ENCODE measurements around the gene INTS1.

Gene INTS1, protein sequence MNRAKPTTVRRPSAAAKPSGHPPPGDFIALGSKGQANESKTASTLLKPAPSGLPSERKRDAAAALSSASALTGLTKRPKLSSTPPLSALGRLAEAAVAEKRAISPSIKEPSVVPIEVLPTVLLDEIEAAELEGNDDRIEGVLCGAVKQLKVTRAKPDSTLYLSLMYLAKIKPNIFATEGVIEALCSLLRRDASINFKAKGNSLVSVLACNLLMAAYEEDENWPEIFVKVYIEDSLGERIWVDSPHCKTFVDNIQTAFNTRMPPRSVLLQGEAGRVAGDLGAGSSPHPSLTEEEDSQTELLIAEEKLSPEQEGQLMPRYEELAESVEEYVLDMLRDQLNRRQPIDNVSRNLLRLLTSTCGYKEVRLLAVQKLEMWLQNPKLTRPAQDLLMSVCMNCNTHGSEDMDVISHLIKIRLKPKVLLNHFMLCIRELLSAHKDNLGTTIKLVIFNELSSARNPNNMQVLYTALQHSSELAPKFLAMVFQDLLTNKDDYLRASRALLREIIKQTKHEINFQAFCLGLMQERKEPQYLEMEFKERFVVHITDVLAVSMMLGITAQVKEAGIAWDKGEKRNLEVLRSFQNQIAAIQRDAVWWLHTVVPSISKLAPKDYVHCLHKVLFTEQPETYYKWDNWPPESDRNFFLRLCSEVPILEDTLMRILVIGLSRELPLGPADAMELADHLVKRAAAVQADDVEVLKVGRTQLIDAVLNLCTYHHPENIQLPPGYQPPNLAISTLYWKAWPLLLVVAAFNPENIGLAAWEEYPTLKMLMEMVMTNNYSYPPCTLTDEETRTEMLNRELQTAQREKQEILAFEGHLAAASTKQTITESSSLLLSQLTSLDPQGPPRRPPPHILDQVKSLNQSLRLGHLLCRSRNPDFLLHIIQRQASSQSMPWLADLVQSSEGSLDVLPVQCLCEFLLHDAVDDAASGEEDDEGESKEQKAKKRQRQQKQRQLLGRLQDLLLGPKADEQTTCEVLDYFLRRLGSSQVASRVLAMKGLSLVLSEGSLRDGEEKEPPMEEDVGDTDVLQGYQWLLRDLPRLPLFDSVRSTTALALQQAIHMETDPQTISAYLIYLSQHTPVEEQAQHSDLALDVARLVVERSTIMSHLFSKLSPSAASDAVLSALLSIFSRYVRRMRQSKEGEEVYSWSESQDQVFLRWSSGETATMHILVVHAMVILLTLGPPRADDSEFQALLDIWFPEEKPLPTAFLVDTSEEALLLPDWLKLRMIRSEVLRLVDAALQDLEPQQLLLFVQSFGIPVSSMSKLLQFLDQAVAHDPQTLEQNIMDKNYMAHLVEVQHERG (N-terminal part only)

DNA sequence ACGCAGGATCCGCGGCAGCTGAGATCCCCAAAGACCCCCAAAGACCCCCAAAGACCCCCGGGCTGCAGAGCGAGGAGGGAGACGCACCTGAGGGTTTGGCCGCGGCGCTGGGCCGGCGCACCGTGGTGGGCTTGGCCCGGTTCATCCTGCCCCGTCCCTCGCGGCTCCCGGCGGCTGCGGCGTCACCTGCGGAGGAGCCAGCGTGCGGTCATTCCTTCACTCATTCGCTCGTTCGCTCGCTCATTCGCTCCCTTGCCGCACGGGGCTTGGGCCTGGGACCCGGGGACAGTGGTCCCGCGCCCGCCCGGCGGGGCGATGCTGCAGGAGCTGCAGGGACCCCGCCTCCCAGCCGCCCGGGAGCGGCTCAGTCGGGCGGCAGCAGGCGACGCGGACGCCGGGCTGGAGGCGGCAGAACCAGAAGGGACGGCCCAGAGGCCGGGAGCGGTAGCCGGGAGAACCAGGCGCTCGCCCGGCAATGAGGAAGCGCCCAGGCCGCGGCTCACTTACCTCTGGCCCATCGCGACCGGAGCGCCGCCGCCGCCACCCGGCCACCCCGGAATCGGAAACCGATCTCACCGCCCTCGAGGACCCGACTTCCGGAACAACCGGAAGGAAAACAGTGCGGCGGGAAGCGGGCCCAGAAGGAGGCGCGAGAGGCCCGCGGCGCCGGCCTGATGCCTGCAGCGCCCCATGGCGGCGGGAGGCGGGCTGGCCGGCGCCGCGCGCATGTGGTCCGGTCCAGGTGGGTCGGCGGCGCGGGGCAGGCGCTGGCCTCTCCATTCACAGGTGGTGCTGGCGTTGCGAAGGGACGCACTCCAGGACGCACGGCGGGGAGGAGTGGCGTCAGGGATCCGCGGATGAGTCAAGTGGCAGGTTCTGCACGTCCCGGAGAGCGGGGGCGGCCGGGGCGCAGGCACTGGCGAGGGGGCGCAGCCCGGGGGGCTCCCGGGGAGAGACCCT, at the start of gene INTS1:
INTS1 (minus strand) TSS at position 574 of the 960 bp plus-strand sequence; CDS start at position 145, 429 bp downstream.
- peak; percentile 90 for DNase-seq

- no peak for DNase-seq
These were observed 49.5 kb upstream of the INTS1 start for GRCh38 chr7:1553512-1554210.

- DNase-seq: no peak
These were observed 48.0 kb upstream of the INTS1 start for GRCh38 chr7:1552200-1552599.

DNA sequence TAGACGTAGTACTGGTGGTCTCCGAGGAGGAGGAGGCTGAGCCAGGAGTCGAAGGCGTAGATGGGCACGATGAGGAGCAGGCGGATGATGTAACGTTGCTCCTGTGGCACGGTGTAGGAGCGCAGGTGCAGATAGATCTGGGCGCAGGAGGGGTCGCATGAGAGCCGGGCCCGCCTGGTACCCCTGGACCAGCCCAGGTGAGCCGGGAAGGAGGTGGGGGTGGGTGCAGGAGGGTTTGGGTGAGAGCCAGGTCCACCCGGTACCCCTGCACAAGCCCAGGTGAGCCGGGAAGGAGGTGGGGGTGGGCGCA, 46.6 kb upstream of the INTS1 start:
- DNase-seq: no peak

GRCh38 chr7:1550005-1550845, 46.0 kb upstream of the INTS1 start:
- DNase-seq: no peak

DNA sequence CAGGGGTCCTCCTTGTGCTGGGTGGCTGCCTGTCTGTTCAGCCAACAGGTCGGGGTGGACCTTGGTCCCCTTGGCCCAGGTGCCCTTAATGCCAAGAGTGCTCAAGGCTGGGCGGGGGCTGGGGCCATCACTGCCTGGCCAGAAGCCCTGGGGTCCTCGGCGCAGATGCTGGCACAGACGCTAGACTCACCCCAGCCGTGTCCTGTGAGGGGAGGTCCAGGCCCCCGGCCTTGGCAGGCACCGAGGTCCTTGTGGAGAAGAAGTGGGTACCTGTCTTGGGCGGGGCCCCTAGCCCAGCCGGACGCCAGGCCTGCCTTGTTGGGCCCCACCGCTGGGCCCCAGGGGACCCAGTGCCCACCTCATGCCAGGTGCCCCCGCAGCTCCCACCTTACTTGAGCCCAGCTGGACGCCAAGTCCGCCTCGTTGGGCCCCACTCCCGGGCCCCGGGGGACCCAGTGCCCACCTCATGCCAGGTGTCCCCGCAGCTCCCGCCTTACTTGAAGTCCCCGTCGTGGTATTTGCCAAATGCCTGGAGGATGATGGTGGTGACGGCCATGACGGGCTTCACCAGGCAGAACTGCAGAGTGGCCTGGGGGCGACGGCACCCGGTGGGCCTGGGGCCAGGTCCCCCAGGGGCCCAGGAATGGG, 45.3 kb upstream of the INTS1 start:
- no peak for DNase-seq

DNA sequence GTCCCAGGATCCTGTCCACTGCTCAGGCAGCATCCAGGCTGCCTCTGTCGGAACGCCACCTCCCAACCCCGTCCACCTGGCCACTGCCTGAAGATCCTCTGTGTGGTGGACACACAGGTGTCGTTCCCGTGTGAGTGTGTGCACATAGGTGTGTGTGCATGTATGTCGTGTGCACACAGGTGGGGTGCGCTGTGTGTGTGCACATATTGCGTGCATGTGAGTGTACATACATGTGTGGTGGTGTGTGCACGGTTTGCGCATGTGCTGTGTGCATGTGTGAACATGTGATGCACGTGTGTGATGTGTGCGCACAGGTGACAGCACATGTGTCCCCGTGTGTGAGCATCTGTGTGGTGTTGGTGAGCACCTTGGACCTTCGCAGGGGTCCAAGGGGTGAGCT, 44.8 kb upstream of the INTS1 start:
- no peak for DNase-seq

- peak; percentile 10 for DNase-seq
These were observed 44.2 kb upstream of the INTS1 start for GRCh38 chr7:1548438-1548831.

DNA sequence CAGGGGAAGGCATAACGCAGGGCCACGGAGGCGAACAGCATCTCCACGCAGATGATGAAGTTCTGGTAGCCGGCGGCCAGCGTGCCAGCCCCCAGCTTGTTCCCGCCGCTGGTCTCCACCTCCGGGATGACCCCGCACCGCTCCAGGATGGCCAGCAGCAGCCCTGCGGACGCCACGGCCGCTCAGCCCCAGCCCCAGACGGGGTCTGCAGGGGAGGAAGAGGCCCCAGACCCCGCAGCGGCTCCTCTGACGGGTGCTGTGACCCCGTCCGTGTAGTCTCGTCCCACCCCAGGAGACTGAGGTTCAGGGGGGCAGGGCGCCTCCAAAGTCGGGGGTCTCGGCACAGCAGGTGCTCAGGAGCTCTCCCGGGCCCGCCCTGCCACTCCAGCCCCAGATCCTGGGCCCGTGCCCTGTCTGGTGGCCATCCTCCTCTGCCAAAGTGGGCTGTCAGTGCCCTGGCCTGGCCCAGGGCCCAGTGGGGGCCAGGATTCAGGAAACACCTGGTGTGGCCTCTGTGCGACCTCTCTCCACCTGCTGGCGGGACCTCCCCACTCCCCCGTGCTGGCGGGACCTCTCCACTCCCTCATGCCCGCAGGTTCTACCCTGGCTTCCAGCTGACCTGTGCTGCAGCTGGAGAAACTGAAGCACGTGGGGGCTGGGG, 43.7 kb upstream of the INTS1 start:
- DNase-seq: no peak

- no peak for DNase-seq
These were observed 43.0 kb upstream of the INTS1 start for GRCh38 chr7:1546909-1547776.

DNA sequence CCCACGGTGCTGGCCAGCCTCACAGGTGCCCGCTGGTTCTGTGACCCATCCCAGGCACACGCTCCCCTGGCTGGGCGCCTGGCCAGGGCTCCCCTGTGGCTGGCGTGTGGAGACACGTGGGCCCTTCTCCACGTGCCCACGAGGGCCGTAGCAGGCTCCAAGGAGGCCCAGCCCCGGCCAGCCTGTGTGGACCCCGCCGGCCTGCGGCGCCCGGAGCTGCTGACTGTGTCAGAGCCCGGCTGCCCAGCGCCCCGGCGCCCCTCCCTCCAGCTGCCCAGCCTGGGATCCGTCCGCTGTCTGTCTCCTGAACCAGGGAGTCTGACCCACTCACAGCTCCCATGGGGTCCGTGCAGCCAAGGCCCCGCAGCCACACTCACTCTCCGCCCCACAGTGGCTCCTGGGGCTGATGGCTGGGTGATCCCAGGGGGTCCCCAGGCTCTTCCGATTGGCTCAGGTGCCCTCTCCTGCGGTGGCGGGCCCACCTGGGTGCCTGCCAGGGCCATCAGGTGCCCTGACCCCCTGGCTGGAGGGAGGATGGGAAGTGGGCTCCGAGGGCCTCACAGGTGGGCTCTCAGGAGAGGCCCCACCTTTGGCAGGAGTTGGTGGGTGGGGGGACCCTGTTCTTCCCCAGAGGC, 42.2 kb upstream of the INTS1 start:
- DNase-seq: no peak

GRCh38 chr7:1545417-1546246, 41.4 kb upstream of the INTS1 start:
- no peak for DNase-seq

DNA sequence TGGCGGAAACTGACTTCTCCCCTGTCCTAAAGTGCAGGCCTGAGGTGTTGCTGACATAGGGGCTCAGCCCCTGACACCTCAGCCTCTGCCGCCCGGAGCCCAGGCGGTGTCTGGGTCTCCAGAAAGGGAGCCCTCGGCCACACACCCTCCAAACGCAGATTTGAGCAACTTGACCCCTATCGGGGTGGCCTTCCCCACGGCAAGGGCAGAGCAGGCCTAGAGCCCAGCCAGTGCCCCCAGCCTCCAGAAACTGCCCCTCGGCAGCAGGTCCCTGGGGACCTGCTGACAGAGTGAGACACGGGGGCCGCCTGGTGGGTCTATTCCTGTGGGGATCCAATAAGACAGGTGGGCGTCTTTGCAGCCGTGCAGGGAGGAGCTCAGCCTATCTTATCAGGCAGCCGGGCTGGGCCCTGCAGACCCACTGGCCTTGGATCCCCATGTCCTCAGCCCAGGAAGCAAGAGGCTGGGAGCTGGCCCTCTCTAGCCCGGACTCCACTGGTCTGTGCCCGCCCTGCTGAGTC, 40.8 kb upstream of the INTS1 start:
- DNase-seq: no peak

- DNase-seq: no peak
These were observed 40.1 kb upstream of the INTS1 start for GRCh38 chr7:1544178-1544895.

- no peak for DNase-seq
These were observed 39.6 kb upstream of the INTS1 start for GRCh38 chr7:1543826-1544177.
